ENCODE results near the gene OSBPL5.

- TF ChIP-seq, protein P1, sequence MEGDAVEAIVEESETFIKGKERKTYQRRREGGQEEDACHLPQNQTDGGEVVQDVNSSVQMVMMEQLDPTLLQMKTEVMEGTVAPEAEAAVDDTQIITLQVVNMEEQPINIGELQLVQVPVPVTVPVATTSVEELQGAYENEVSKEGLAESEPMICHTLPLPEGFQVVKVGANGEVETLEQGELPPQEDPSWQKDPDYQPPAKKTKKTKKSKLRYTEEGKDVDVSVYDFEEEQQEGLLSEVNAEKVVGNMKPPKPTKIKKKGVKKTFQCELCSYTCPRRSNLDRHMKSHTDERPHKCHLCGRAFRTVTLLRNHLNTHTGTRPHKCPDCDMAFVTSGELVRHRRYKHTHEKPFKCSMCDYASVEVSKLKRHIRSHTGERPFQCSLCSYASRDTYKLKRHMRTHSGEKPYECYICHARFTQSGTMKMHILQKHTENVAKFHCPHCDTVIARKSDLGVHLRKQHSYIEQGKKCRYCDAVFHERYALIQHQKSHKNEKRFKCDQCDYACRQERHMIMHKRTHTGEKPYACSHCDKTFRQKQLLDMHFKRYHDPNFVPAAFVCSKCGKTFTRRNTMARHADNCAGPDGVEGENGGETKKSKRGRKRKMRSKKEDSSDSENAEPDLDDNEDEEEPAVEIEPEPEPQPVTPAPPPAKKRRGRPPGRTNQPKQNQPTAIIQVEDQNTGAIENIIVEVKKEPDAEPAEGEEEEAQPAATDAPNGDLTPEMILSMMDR (conservative IDR thresholded peaks at IDR 0.05; ENCODE audit: low read length), result no peak
- TF ChIP-seq EZH2phosphoT487 (IDR thresholded peaks at IDR 0.05; ENCODE audit: borderline replicate concordance, low read depth, low read length), result no peak
These were observed 74.8 kb downstream of the OSBPL5 start for GRCh38 chr11:3090096-3090901.

Data from OCI-LY7 (cell line).